H54 (cell line): Measurements from ENCODE around the gene ERVH48-1.
"Not testable (repeated sequence)": the region's sequence is repeated elsewhere in the genome, so short reads cannot be mapped to it uniquely, and the experiment has no call there.

Experiments used
- DNase-seq: peaks from one replicate; pipeline ENCODE4 v3.0.0; 2011; ENCODE audit warnings: low spot score, mixed read lengths; ENCODE audit not compliant: insufficient read length
- FAIRE-seq: peaks from 3 replicates; lab custom pipeline; 2011; peaks lifted over from hg19 to GRCh38; lab: Jason Lieb, UNC
- POLR2A ChIP-seq: IDR thresholded peaks from 2 replicates; pipeline ENCODE4 v1.6.1; 2011; ENCODE audit warnings: low read depth, mild to moderate bottlenecking, low read length

The ERVH48-1 gene

GRCh38 chr21:42900446-42900845, 25.0 kb downstream of the ERVH48-1 start:
- FAIRE-seq (no peak), DNase-seq (no peak)
- TF ChIP-seq POLR2A: no peak

GRCh38 chr21:42892931-42893755, 32.3 kb downstream of the ERVH48-1 start, which contains the start of gene NDUFV3:
TSS of gene NDUFV3 (plus strand) at chr21:42893309. CDS start at chr21:42893334, 25 bp downstream.
- DNase-seq (peak; percentile 98), FAIRE-seq (peak; percentile 41)
- TF ChIP-seq POLR2A: peak; percentile 97

GRCh38 chr21:42892582-42892930, 32.9 kb downstream of the ERVH48-1 start:
- no peak for FAIRE-seq
- DNase-seq: no peak
- TF ChIP-seq POLR2A: no peak

- DNase-seq (no peak), FAIRE-seq (no peak)
- no peak for TF ChIP-seq POLR2A
These were observed 38.1 kb downstream of the ERVH48-1 start for GRCh38 chr21:42887326-42887725.

- TF ChIP-seq POLR2A: no peak
- FAIRE-seq (no peak), DNase-seq (no peak)
These were observed 41.5 kb downstream of the ERVH48-1 start for GRCh38 chr21:42883921-42884320.

- no peak for TF ChIP-seq POLR2A
- DNase-seq: no peak
- FAIRE-seq: no peak
These were observed 45.1 kb downstream of the ERVH48-1 start for GRCh38 chr21:42880352-42880751.

- FAIRE-seq (peak; percentile 60), DNase-seq (peak; percentile 99)
- peak; percentile 97 for TF ChIP-seq POLR2A
These were observed 46.2 kb downstream of the ERVH48-1 start, which contains the start of gene WDR4 for GRCh38 chr21:42878993-42879787. TSS of gene WDR4 (minus strand) at chr21:42879539. CDS start at chr21:42879495, 44 bp downstream.

- FAIRE-seq (no peak), DNase-seq (no peak)
- TF ChIP-seq POLR2A: no peak
These were observed 46.8 kb downstream of the ERVH48-1 start for GRCh38 chr21:42878678-42878992.

- not testable (repeated sequence) for DNase-seq, FAIRE-seq
These were observed 49.6 kb downstream of the ERVH48-1 start for GRCh38 chr21:42875811-42876210.

GRCh38 chr21:42873096-42873495, 52.3 kb downstream of the ERVH48-1 start:
- no peak for FAIRE-seq
- no peak for DNase-seq
- no peak for TF ChIP-seq POLR2A

GRCh38 chr21:42868196-42868595, 57.2 kb downstream of the ERVH48-1 start:
- no peak for FAIRE-seq
- TF ChIP-seq POLR2A: no peak
- no peak for DNase-seq
